ENCODE data around the gene DBI. TPM values are rescaled to one million over a fixed set of nuclear protein-coding genes. Genes with fewer than 3 reads are reported as not detected.

Gene DBI
- total RNA-seq, 2 experiments from 2014 or later, result 23.6 to 27.4 TPM

DNA sequence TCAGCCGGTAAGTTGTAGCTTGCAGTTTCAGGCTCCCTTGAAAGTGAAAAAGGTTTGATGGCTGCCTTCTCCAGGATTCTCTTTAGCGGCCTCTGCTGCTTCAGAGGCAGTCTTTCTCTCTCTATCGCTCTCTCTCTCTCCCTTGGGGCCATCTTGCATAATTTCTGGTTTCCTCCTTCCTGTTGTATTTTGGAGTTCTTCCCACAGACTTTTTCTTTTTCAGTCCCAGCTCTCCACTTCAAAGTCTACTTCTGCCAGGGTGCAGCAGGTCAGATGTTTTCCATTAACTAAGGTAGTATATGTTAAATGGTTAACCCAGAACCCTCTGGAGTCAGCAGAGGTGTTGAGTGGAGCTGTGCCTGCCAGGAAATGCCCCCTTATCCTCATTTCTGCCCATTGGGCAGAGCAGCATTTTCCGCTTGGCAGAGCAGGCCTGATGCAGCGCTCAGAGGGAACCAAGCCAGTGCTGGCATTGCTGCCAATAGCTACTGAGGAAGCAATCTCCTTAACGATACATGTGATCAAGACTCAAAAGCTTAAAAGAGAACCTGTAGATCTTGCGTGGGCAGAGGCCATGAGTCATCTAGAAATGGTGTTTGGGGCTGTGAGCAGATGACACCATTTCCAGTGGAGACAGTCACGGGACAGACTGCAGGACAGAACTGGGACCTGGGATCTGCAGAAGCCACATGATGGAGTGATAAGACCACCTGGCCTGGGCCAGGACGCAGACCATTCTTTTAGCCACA is 20.8 kb downstream of the DBI start:
- DNase-seq (peak in 2 of 14 experiments; percentile 38 to 61), ATAC-seq (ENCODE audit: poor library complexity) (no peak)
- Mint-ChIP-seq H3K4me1 (ENCODE audit: low read depth) (no peaks in the 10 kb centered on the region), H3K36me3 (ENCODE audit: low read depth) (no peaks in the 10 kb centered on the region), H3K27me3 (peaks cover 10% of the 10 kb centered on the region), H3K27ac (no peak overlapping the region), H3K4me3 (no peak overlapping the region), H3K9me3 (no peaks in the 10 kb centered on the region)
- H3K4me1 ChIP-seq (ENCODE audit: insufficient read depth, low read length), result no peaks in the 10 kb centered on the region
- CTCF ChIA-PET, result no interaction called here
- H3K36me3 ChIP-seq (ENCODE audit: insufficient read depth, low read length), result no peaks in the 10 kb centered on the region
- no peak for TF ChIP-seq CTCF (IDR thresholded peaks at IDR 0.05)
- POLR2A ChIA-PET, result no interaction called here
- peaks cover 0 to 4% of the 10 kb centered on the region in 2 experiments for H3K9me3 ChIP-seq (ENCODE audit: control insufficient read depth in 1 of 2, insufficient read depth in 1 of 2, low read length in 2 of 2)
- H3K4me3 ChIP-seq (ENCODE audit: low read length), result no peak overlapping the region
- intact Hi-C loops (cut with DNase I, micrococcal nuclease), result no loop called here
- H3K27ac ChIP-seq (ENCODE audit: low read depth in 1 of 2, low read length in 2 of 2), result no peak overlapping the region
- H3K27me3 ChIP-seq (ENCODE audit: control insufficient read depth in 1 of 2, insufficient read depth in 2 of 2, low read length in 2 of 2), result peaks cover 3 to 4% of the 10 kb centered on the region in 2 experiments

DNA sequence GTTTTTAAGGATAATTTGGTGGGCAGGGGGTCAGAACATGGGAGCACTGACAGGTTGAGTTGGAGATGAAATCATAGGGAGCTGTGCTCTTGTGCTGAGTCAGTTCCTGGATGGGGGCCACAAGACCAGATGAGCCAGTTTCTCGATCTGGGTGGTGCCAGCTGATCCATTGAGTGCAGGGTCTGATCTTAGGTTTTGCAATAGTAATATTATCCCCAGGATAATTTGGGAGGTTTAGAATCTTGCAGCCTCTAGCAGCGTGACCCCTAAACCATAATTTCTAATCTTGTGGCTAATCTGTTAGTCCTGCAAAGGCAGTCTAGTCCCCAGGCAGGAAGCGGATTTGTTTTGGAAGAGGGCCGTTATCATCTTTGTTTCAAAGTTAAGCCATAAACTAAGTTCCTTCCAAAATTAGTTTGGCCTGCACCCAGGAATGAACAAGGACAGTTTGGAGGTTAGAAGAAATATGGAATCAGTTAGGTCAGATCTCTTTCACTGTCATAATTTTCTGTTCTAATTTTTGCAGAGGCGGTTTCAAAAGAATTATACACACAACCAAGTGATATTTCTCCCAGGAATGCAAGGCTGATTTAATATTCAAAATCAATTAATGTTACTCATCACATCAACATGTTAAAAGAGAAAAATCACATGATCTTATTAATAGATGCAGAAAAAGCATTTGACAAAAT is 23.0 kb downstream of the DBI start:
- CTCF ChIA-PET, result no interaction called here
- Mint-ChIP-seq H3K27ac (no peak overlapping the region), H3K27me3 (no peaks in the 10 kb centered on the region), H3K4me1 (ENCODE audit: low read depth) (no peaks in the 10 kb centered on the region), H3K9me3 (no peaks in the 10 kb centered on the region), H3K4me3 (no peak overlapping the region), H3K36me3 (ENCODE audit: low read depth) (no peaks in the 10 kb centered on the region)
- H3K4me1 ChIP-seq (ENCODE audit: insufficient read depth, low read length), result no peaks in the 10 kb centered on the region
- peaks cover 0 to 4% of the 10 kb centered on the region in 2 experiments for H3K9me3 ChIP-seq (ENCODE audit: control insufficient read depth in 1 of 2, insufficient read depth in 1 of 2, low read length in 2 of 2)
- H3K27ac ChIP-seq (ENCODE audit: low read depth in 1 of 2, low read length in 2 of 2), result no peak overlapping the region
- H3K27me3 ChIP-seq (ENCODE audit: control insufficient read depth in 1 of 2, insufficient read depth in 2 of 2, low read length in 2 of 2), result peaks cover under 1 to 4% of the 10 kb centered on the region in 2 experiments
- POLR2A ChIA-PET, result no interaction called here
- ATAC-seq (ENCODE audit: poor library complexity), result no peak
- TF ChIP-seq CTCF (IDR thresholded peaks at IDR 0.05), result no peak
- no peak overlapping the region for H3K4me3 ChIP-seq (ENCODE audit: low read length)
- H3K36me3 ChIP-seq (ENCODE audit: insufficient read depth, low read length), result no peaks in the 10 kb centered on the region
- intact Hi-C loops (cut with DNase I, micrococcal nuclease), result no loop called here
- no peak for DNase-seq

DNA sequence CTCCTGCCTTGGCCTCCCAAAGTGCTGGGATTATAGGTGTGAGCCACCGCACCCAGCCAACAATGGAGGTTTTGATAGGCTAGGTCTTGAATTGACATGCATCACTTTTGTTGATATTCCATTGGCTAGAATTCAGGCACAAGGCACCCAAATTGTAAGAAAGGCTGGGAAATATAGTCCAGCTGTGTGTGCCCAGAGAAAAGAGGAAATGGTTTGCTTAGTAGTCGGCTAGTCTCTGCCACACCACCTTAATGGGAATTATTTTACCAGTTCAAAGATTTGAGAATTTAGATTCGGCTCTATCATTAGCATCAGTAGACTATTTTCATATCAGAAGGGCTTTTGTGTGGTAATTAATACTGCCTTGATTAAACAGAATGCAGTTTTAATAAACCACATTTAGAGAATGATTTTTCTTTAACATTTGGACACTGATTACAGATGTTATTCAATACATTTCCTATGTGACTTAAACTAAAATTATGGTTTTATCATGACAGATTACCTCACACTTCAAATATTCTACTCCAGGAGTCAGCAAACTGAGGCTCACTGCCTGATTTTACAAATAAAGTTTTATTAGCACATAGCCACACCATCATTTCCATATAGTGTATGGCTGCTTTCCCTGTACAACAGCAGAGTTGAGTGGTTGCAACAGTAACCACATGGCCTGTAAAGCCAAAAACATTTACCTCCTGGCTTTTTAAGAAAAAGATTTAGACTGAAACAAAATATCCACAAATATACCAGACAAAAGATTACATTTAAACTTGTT is 27.4 kb downstream of the DBI start:
- Histone ChIP-seq H3K27ac (ENCODE audit: low read depth in 1 of 2, low read length in 2 of 2) (no peak overlapping the region), H3K27me3 (ENCODE audit: control insufficient read depth in 1 of 2, insufficient read depth in 2 of 2, low read length in 2 of 2) (peaks cover 0 to 3% of the 10 kb centered on the region in 2 experiments), H3K4me1 (ENCODE audit: insufficient read depth, low read length) (no peaks in the 10 kb centered on the region), H3K4me3 (ENCODE audit: low read length) (no peak overlapping the region), H3K9me3 (ENCODE audit: control insufficient read depth in 1 of 2, insufficient read depth in 1 of 2, low read length in 2 of 2) (no peaks in the 10 kb centered on the region), H3K36me3 (ENCODE audit: insufficient read depth, low read length) (no peaks in the 10 kb centered on the region)
- no peaks in the 10 kb centered on the region for H3K9me3 Mint-ChIP-seq
- no peaks in the 10 kb centered on the region for H3K36me3 Mint-ChIP-seq (ENCODE audit: low read depth)
- CTCF ChIA-PET, result no interaction called here
- H3K4me1 Mint-ChIP-seq (ENCODE audit: low read depth), result no peaks in the 10 kb centered on the region
- no peak for TF ChIP-seq CTCF (IDR thresholded peaks at IDR 0.05)
- POLR2A ChIA-PET, result no interaction called here
- ATAC-seq (ENCODE audit: poor library complexity) (no peak), DNase-seq (no peak)
- H3K4me3 Mint-ChIP-seq, result no peak overlapping the region
- intact Hi-C loops (cut with DNase I, micrococcal nuclease), result no loop called here
- H3K27ac Mint-ChIP-seq, result no peak overlapping the region
- no peaks in the 10 kb centered on the region for H3K27me3 Mint-ChIP-seq
